SK-N-SH (cell line): ENCODE results near the gene SETD3. TPM values are rescaled to one million over a fixed set of nuclear protein-coding genes. Genes with fewer than 3 reads are reported as not detected.

ENCODE experiments used
- CTCF ChIA-PET: fragments of 300-600, 350-600 bp; formaldehyde crosslinking; extraction: SDS; loops from one replicate; lab custom pipeline; 2021; lab: Yijun Ruan, JAX
- POLR2A ChIA-PET: fragments of 350-600 bp; sonication (Branson Sonifier 250); formaldehyde crosslinking; extraction: SDS; loops from one replicate; lab custom pipeline; 2020; ENCODE audit warnings: antibody characterized with exemption, inconsistent platforms; lab: Yijun Ruan, JAX
- DNase-seq: peaks from one replicate; pipeline ENCODE4 v3.0.0; 2012
- H2AFZ ChIP-seq: fragments of 200-600 bp; sonication (generic); 2 replicates; pipeline ENCODE4 v1.8.1; 2016; ENCODE audit warnings: antibody characterized with exemption, mild to moderate bottlenecking, low read depth
- H3F3A ChIP-seq: fragments of 200-600 bp; sonication (generic); replicated peaks from 2 replicates; pipeline ENCODE3; 2016; ENCODE audit warnings: antibody characterized with exemption, mild to moderate bottlenecking; ENCODE audit not compliant: insufficient read depth
- H3K27ac ChIP-seq, 2 experiments: fragments of 200-500 bp in 1 of 2; fragments of 200-600 bp in 1 of 2; sonication (Bioruptor generic) in 1 of 2; sonication (generic), shearing (Covaris generic) in 1 of 2; 2 replicates each; pipeline versions ENCODE4 v1.5.1 to v1.6.1; 2014 to 2016; ENCODE audit warnings: low read depth in 2 of 2, inconsistent platforms in 1 of 2, low read length in 1 of 2, mild to moderate bottlenecking in 1 of 2, mixed read lengths in 1 of 2
- H3K27me3 ChIP-seq: fragments of 200-600 bp; sonication (generic), shearing (Covaris generic); 2 replicates; pipeline ENCODE4 v1.6.1; 2016; ENCODE audit warnings: mixed run types; ENCODE audit not compliant: insufficient read depth
- H3K36me3 ChIP-seq, 2 experiments: fragments of 200-500 bp in 1 of 2; fragments of 200-600 bp in 1 of 2; sonication (Bioruptor generic) in 1 of 2; sonication (generic) in 1 of 2; replicated peaks in 1 of 2; 2 replicates each; pipeline versions ENCODE3 to v1.5.1; 2014 to 2016; ENCODE audit warnings: low read length in 1 of 2, mild to moderate bottlenecking in 1 of 2; ENCODE audit not compliant: insufficient read depth in 2 of 2, control insufficient read depth in 1 of 2
- H3K4me1 ChIP-seq, 2 experiments: fragments of 200-500 bp in 1 of 2; fragments of 200-600 bp in 1 of 2; sonication (Bioruptor generic) in 1 of 2; sonication (generic), shearing (Covaris generic) in 1 of 2; 2 replicates each; pipeline versions ENCODE4 v1.5.1 to v1.6.1; 2014 to 2016; ENCODE audit warnings: low read depth in 1 of 2, low read length in 1 of 2, mixed run types in 1 of 2; ENCODE audit not compliant: insufficient read depth in 2 of 2, control insufficient read depth in 1 of 2
- H3K4me2 ChIP-seq: fragments of 200-600 bp; sonication (generic), shearing (Covaris generic); 2 replicates; pipeline ENCODE4 v1.6.1; 2017; ENCODE audit warnings: mixed run types
- H3K4me3 ChIP-seq, 2 experiments: fragments of 200-500 bp in 1 of 2; fragments of 200-600 bp in 1 of 2; sonication (Bioruptor generic) in 1 of 2; sonication (generic), shearing (Covaris generic) in 1 of 2; 2 replicates each; pipeline versions ENCODE4 v1.5.1 to v1.8.1; 2014 to 2016; ENCODE audit warnings: low read depth in 2 of 2, inconsistent platforms in 1 of 2, low read length in 1 of 2, mild to moderate bottlenecking in 1 of 2, mixed read lengths in 1 of 2, moderate library complexity in 1 of 2
- H3K79me2 ChIP-seq: fragments of 200-600 bp; sonication (generic); 2 replicates; pipeline ENCODE4 v1.8.1; 2017; ENCODE audit warnings: mild to moderate bottlenecking; ENCODE audit not compliant: insufficient read depth
- H3K9ac ChIP-seq: fragments of 200-600 bp; sonication (generic); 2 replicates; pipeline ENCODE4 v1.6.1; 2017; ENCODE audit warnings: mixed run types
- H3K9me2 ChIP-seq: fragments of 200-600 bp; sonication (generic); 2 replicates; pipeline ENCODE4 v1.6.1; 2017; ENCODE audit warnings: mixed run types
- H3K9me3 ChIP-seq: fragments of 200-600 bp; sonication (generic); 2 replicates; pipeline ENCODE4 v1.6.1; 2017; ENCODE audit warnings: mixed run types, mild to moderate bottlenecking, moderate library complexity
- H4K20me1 ChIP-seq: fragments of 200-600 bp; sonication (generic); 2 replicates; pipeline ENCODE4 v1.6.1; 2017; ENCODE audit warnings: mild to moderate bottlenecking, mixed run types; ENCODE audit not compliant: insufficient read depth
- EP300 ChIP-seq, 2 experiments: IDR thresholded peaks; 2 replicates each; pipeline versions ENCODE4 v1.4.0 to v1.6.1; 2012; ENCODE audit warnings: borderline replicate concordance in 1 of 2, low read depth in 1 of 2, low read length in 1 of 2
- FOSL2 ChIP-seq: IDR thresholded peaks from 2 replicates; pipeline ENCODE4 v1.4.0; 2012; ENCODE audit warnings: low read depth, mild to moderate bottlenecking, moderate library complexity, borderline replicate concordance
- FOXM1 ChIP-seq: IDR thresholded peaks from 2 replicates; pipeline ENCODE4 v1.4.0; 2012; ENCODE audit warnings: low read depth, mild to moderate bottlenecking
- GATA2 ChIP-seq: sonication (generic); formaldehyde crosslinking; IDR thresholded peaks from 2 replicates; pipeline ENCODE4 v1.5.0; 2020; ENCODE audit warnings: mild to moderate bottlenecking, missing genetic modification reagents
- JUND ChIP-seq: IDR thresholded peaks from 2 replicates; pipeline ENCODE4 v1.4.0; 2012
- NFIC ChIP-seq: IDR thresholded peaks from 2 replicates; pipeline ENCODE4 v1.4.0; 2012; ENCODE audit warnings: borderline replicate concordance
- NRF1 ChIP-seq: IDR thresholded peaks from 2 replicates; pipeline ENCODE4 v1.6.1; 2012; ENCODE audit warnings: low read depth, mild to moderate bottlenecking, low read length
- POLR2AphosphoS5 ChIP-seq: IDR thresholded peaks from 2 replicates; pipeline ENCODE4 v1.6.1; 2012; ENCODE audit warnings: low read depth, low read length
- RAD21 ChIP-seq: IDR thresholded peaks from 2 replicates; pipeline ENCODE4 v1.6.1; 2012; ENCODE audit warnings: mild to moderate bottlenecking, low read length
- RCOR1 ChIP-seq: fragments of 150-350 bp; IDR thresholded peaks from 2 replicates; pipeline ENCODE4 v1.6.1; 2017; ENCODE audit warnings: antibody characterized with exemption, low read length
- RFX5 ChIP-seq: IDR thresholded peaks from 2 replicates; pipeline ENCODE4 v1.6.1; 2012; ENCODE audit warnings: mild to moderate bottlenecking, improper control_type of control experiment, low read length
- RXRA ChIP-seq: IDR thresholded peaks from 2 replicates; pipeline ENCODE4 v1.4.0; 2012; ENCODE audit warnings: low read depth, mild to moderate bottlenecking, borderline replicate concordance
- TEAD4 ChIP-seq: IDR thresholded peaks from 2 replicates; pipeline ENCODE4 v1.4.0; 2012; ENCODE audit warnings: mild to moderate bottlenecking, borderline replicate concordance; ENCODE audit not compliant: insufficient read depth
- WGBS: methylation state at CpG from one replicate; pipeline ENCODE4 v1.1.6; 2017; ENCODE audit warnings: low lambda C conversion rate; 5-methylcytosine and 5-hydroxymethylcytosine counted together
- polyA plus RNA-seq, 3 experiments: library from polyadenylated mRNA; depleted of rRNA; stranded (reverse); fragments of >200 nt; gene quantifications; 2 replicates each; pipeline ENCODE4 v1.2.3, GENCODE V29; 2012
- TF ChIP-seq, protein P1 (sequence below): IDR thresholded peaks from 2 replicates; pipeline ENCODE4 v1.4.0; 2012; ENCODE audit warnings: low read depth
- TF ChIP-seq, protein P2 (sequence below): fragments of 150-350 bp; IDR thresholded peaks from 2 replicates; pipeline ENCODE4 v1.6.1; 2016; ENCODE audit warnings: mild to moderate bottlenecking, low read depth, low read length
- TF ChIP-seq, protein P3 (sequence below): fragments of 150-350 bp; IDR thresholded peaks from 2 replicates; pipeline ENCODE4 v1.6.1; 2017; ENCODE audit warnings: antibody characterized with exemption, low read length, low read depth, borderline replicate concordance
- TF ChIP-seq, protein P4 (sequence below): IDR thresholded peaks from 2 replicates; pipeline ENCODE4 v1.4.0; 2012; ENCODE audit warnings: low read depth, borderline replicate concordance
- TF ChIP-seq, protein P5 (sequence below): IDR thresholded peaks from 2 replicates; pipeline ENCODE4 v1.4.0; 2012; ENCODE audit warnings: low read depth, borderline replicate concordance

Gene SETD3
- polyA plus RNA-seq, 1 of the 3 experiments (the other 2 are of a cell fraction) = 19.1 TPM

DNA sequence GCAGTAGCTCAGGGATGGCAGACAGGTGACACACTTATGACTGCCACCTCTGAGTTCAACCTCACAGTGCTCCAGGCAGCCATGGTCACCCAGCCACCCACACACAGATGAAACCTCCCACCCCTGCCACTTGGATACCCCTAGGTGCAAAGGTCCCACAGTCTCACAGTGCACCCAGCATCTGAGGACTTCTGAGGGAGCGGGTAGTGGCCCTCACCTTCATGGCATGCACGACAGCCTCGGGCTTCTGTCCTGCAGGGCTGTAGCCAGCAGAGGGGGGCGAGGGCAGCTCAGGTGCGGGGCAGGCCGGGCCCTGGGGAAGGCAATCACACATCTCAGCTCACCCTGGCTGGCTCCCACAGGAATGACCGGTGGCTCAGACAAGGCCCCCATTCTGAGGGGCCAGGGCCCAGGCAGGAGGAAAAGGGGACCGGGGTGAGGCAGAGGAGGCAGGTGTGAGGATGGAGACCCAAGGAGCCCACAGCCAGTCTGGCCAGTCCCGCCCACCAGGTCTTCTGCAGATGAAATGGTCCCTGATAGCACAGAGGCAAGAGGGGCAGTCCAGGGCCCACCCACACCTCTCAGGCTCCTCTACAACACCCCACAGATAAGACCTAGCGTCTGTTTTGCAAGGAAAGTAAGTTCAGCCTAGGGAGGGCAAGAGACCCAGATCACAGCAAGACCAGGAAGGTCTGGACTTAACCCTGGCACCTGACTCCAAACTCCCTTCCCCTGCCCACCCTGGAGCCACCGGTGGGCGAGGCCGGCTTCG, 36.4 kb upstream of the SETD3 start:
- Histone ChIP-seq H3K27ac (no peak overlapping the region; a peak in 1 of 4 replicates), H3K4me2 (no peak overlapping the region), H3F3A (peaks cover 7% of the 10 kb centered on the region), H3K4me3 (no peak overlapping the region), H3K9ac (no peak overlapping the region), H2AFZ (no peak overlapping the region), H3K27me3 (no peaks in the 10 kb centered on the region), H3K9me2 (no peaks in the 10 kb centered on the region), H3K4me1 (peaks cover 0 to 16% of the 10 kb centered on the region in 2 experiments; a peak in 1 of 4 replicates), H3K36me3 (peaks cover 5 to 32% of the 10 kb centered on the region in 2 experiments), H3K79me2 (peaks cover 17% of the 10 kb centered on the region; the same call in 1 of the 2 replicates), H3K9me3 (no peaks in the 10 kb centered on the region)
- peak; percentile 16 for DNase-seq
- ChIA-PET POLR2A (no interaction called here), CTCF (interaction anchor here (0.7 to 3.6 kb wide), 26 partner anchors 10 to 213 kb away, joined by 3 to 34 read pairs (median 4); partner anchors contain the start of gene CCDC85C)
- WGBS = 95% methylated on average over 6 of the region's 14 CpGs
- TF ChIP-seq, protein P1, sequence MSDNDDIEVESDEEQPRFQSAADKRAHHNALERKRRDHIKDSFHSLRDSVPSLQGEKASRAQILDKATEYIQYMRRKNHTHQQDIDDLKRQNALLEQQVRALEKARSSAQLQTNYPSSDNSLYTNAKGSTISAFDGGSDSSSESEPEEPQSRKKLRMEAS = no peak
- TF ChIP-seq RCOR1 (no peak), RXRA (no peak), GATA2 (CRISPR knock-in tag) (no peak), NFIC (no peak), RFX5 (no peak), POLR2AphosphoS5 (no peak), JUND (no peak)
- TF ChIP-seq, protein P2, sequence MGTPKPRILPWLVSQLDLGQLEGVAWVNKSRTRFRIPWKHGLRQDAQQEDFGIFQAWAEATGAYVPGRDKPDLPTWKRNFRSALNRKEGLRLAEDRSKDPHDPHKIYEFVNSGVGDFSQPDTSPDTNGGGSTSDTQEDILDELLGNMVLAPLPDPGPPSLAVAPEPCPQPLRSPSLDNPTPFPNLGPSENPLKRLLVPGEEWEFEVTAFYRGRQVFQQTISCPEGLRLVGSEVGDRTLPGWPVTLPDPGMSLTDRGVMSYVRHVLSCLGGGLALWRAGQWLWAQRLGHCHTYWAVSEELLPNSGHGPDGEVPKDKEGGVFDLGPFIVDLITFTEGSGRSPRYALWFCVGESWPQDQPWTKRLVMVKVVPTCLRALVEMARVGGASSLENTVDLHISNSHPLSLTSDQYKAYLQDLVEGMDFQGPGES = no peak
- TF ChIP-seq, protein P3, sequence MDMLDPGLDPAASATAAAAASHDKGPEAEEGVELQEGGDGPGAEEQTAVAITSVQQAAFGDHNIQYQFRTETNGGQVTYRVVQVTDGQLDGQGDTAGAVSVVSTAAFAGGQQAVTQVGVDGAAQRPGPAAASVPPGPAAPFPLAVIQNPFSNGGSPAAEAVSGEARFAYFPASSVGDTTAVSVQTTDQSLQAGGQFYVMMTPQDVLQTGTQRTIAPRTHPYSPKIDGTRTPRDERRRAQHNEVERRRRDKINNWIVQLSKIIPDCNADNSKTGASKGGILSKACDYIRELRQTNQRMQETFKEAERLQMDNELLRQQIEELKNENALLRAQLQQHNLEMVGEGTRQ = no peak
- TF ChIP-seq, all 33 proteins: peak for 0
- peaks cover 6% of the 10 kb centered on the region; the same call in 1 of the 2 replicates for H4K20me1 ChIP-seq

DNA sequence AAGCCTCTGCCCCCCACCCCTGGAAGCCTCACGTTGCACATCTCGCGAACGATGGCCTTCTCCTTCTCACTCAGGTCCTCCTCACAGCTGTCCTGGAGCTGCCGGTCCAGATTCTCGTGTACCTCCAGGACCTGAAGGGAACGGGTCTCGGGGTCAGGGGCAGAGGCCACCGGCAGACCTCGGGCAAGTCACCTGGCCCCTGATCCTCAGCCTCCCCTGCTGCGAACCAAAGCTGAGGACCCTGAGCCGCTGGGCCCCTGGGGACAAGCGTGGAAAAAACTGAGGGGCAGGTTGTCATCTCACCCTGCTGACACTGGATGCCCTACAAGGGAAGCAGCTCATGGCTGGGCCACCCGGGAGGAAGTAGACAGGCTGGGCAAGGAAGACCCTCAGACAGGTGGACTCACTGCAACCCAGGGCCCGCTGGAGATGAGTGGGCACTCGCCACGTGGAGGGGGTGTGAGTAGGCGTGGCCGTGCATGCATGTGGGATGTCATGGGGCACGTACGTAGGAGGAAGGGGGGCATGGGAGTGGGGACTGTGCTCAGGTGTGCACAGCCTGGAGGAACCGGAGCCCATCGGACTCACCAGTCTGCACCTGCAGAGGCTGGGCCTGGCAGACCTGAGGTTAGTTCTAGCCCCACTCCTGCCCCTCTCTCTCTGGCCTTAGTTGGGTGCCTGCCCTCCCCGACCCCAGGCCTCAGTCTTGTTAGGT, 35.7 kb upstream of the SETD3 start:
- peak; percentile 19 for DNase-seq
- Histone ChIP-seq H3K79me2 (peaks cover 17% of the 10 kb centered on the region; the same call in 1 of the 2 replicates), H3K4me3 (no peak overlapping the region), H3K36me3 (peaks cover 5 to 36% of the 10 kb centered on the region in 2 experiments), H3K27ac (no peak overlapping the region), H4K20me1 (peaks cover 11% of the 10 kb centered on the region; the same call in 1 of the 2 replicates), H3K4me2 (no peak overlapping the region), H3K27me3 (no peaks in the 10 kb centered on the region), H3K9ac (no peak overlapping the region), H3K4me1 (peaks cover 0 to 16% of the 10 kb centered on the region in 2 experiments; a peak in 1 of 4 replicates), H2AFZ (no peak overlapping the region), H3F3A (peaks cover 8% of the 10 kb centered on the region), H3K9me3 (no peaks in the 10 kb centered on the region), H3K9me2 (no peaks in the 10 kb centered on the region)
- POLR2A ChIA-PET = no interaction called here
- WGBS = 94% methylated on average over 20 of the region's 24 CpGs
- CTCF ChIA-PET = interaction anchor here (0.7 to 3.6 kb wide), 5 partner anchors 45 to 172 kb away, joined by 3 to 34 read pairs (median 8); no protein-coding TSS in a partner anchor
- no peak for TF ChIP-seq FOXM1
- no peak for TF ChIP-seq RAD21
- TF ChIP-seq, protein P2 = no peak
- no peak for TF ChIP-seq NRF1
- no peak for TF ChIP-seq JUND
- TF ChIP-seq EP300 (IDR thresholded peaks at IDR 0.05; ENCODE audit: borderline replicate concordance in 1 of 2, low read depth in 1 of 2, low read length in 1 of 2) = no peak
- no peak for TF ChIP-seq TEAD4
- TF ChIP-seq, protein P4, sequence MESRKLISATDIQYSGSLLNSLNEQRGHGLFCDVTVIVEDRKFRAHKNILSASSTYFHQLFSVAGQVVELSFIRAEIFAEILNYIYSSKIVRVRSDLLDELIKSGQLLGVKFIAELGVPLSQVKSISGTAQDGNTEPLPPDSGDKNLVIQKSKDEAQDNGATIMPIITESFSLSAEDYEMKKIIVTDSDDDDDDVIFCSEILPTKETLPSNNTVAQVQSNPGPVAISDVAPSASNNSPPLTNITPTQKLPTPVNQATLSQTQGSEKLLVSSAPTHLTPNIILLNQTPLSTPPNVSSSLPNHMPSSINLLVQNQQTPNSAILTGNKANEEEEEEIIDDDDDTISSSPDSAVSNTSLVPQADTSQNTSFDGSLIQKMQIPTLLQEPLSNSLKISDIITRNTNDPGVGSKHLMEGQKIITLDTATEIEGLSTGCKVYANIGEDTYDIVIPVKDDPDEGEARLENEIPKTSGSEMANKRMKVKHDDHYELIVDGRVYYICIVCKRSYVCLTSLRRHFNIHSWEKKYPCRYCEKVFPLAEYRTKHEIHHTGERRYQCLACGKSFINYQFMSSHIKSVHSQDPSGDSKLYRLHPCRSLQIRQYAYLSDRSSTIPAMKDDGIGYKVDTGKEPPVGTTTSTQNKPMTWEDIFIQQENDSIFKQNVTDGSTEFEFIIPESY = no peak
- TF ChIP-seq RFX5 = no peak
- TF ChIP-seq, protein P5, sequence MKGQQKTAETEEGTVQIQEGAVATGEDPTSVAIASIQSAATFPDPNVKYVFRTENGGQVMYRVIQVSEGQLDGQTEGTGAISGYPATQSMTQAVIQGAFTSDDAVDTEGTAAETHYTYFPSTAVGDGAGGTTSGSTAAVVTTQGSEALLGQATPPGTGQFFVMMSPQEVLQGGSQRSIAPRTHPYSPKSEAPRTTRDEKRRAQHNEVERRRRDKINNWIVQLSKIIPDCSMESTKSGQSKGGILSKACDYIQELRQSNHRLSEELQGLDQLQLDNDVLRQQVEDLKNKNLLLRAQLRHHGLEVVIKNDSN = no peak
- no peak for TF ChIP-seq FOSL2
- TF ChIP-seq RCOR1 = no peak
